Measurements from ENCODE around the gene KLHL40. TPM values are rescaled to one million over a fixed set of nuclear protein-coding genes. Genes with fewer than 3 reads are reported as not detected.

KLHL40 gene
- total RNA-seq, 2 donors from 2014 or later = not detected

GRCh38 chr3:42731476-42732195 is 46.3 kb downstream of the KLHL40 start:
- Histone ChIP-seq H3K4me3 (no peak overlapping the region), H3K9me3 (no peaks in the 10 kb centered on the region), H3K27me3 (replicated peaks; ENCODE audit: insufficient read depth) (no peaks in the 10 kb centered on the region), H3K4me1 (ENCODE audit: control insufficient read depth in 1 of 2, low read depth in 2 of 2) (peaks cover 0 to 10% of the 10 kb centered on the region in 2 donors), H3K36me3 (no peaks in the 10 kb centered on the region), H3K27ac (no peak overlapping the region)
- no peak for DNase-seq (ENCODE audit: low spot score)
- ATAC-seq (ENCODE audit: insufficient number of reproducible peaks, low FRiP score, low read depth) = no peak
- no peak for TF ChIP-seq CTCF (IDR thresholded peaks at IDR 0.05)

DNA sequence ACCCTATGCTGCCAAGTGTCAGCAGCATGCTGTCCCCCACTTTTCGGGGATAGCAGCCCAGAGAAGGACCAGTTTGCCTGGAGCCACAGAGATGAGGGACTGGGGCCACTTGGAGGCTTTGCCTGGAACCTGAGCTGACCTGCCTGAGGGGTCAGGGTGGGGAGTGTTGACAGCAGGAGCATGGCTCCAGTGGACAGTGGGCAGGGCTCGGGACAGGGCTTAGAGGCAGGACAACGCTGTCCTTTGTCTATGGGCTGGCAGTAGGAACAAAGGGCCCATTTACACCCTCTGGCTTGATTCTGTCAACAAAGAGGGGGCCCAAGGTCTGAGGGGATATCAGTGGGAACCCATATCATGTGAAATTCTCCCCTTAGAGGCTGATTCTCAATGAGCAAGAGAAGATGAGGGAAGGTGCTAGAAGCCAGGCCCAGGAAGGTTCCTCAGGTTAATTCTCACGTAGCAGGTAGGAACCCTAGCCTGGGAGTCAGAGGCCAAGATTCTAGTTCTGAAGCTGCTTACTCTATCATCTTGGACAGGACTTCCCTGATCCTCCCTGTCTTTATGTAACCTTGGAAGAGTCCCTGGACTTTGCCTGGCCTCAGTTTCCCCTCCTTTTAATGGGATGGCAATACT is 47.0 kb downstream of the KLHL40 start:
- no peak for TF ChIP-seq CTCF (IDR thresholded peaks at IDR 0.05)
- H3K27me3 ChIP-seq (replicated peaks; ENCODE audit: insufficient read depth) = no peaks in the 10 kb centered on the region
- H3K9me3 ChIP-seq = no peaks in the 10 kb centered on the region
- ATAC-seq (ENCODE audit: insufficient number of reproducible peaks, low FRiP score, low read depth) (no peak), DNase-seq (ENCODE audit: low spot score) (no peak)
- no peaks in the 10 kb centered on the region for H3K36me3 ChIP-seq
- no peak overlapping the region for H3K4me3 ChIP-seq
- peaks cover 0 to 10% of the 10 kb centered on the region in 2 donors for H3K4me1 ChIP-seq (ENCODE audit: control insufficient read depth in 1 of 2, low read depth in 2 of 2)
- no peak overlapping the region for H3K27ac ChIP-seq

- DNase-seq (ENCODE audit: low spot score) = no peak
- Histone ChIP-seq H3K27me3 (replicated peaks; ENCODE audit: insufficient read depth) (no peaks in the 10 kb centered on the region), H3K4me1 (ENCODE audit: control insufficient read depth in 1 of 2, low read depth in 2 of 2) (peaks cover 0 to 10% of the 10 kb centered on the region in 2 donors), H3K9me3 (no peaks in the 10 kb centered on the region), H3K4me3 (no peak overlapping the region), H3K27ac (no peak overlapping the region), H3K36me3 (no peaks in the 10 kb centered on the region)
- TF ChIP-seq CTCF (IDR thresholded peaks at IDR 0.05) = no peak
- ATAC-seq (ENCODE audit: insufficient number of reproducible peaks, low FRiP score, low read depth) = no peak
These were observed 47.6 kb downstream of the KLHL40 start for GRCh38 chr3:42732829-42733459.

DNA sequence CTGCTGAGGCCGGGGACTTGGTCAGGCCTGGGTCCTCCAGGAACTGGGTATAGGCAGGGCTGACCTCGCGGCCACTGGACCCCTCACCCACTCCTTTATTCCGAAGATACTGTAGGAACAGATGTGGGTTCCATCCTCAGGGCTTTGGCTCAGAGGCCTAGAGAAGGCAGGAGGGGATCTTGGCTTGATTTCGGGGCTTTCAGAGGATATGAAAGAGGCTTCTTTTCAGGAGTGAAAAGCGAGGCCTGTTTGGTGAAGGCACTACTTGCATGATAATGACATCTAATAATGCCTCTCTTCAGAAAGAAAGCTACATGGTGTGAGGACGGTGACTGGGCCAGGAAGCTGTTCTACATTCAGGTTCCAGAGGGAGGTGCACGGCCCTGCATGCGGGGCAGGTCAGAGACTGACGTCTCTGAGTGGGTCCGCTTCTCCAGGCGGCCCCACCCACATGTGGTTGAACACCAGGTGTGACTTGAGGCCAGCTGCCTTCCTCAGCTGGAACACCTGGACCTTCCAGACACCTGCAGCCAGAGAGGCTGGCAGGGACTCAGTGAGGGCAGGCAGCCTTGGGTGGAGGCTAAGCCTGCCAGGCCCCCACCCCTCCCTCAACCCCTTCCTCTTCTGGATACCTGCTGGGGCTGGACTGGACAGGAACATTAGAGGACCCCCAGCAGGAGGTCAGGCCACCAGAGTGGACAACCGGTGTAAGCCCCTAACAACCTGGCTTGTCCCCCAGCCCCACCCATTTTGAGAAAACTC is 48.3 kb downstream of the KLHL40 start:
- no peak overlapping the region for H3K27ac ChIP-seq
- ATAC-seq (ENCODE audit: insufficient number of reproducible peaks, low FRiP score, low read depth) = no peak
- TF ChIP-seq CTCF (IDR thresholded peaks at IDR 0.05) = no peak
- H3K9me3 ChIP-seq = no peaks in the 10 kb centered on the region
- no peak overlapping the region for H3K4me3 ChIP-seq
- H3K36me3 ChIP-seq = no peaks in the 10 kb centered on the region
- no peak for DNase-seq (ENCODE audit: low spot score)
- no peaks in the 10 kb centered on the region for H3K27me3 ChIP-seq (replicated peaks; ENCODE audit: insufficient read depth)
- peaks cover 0 to 10% of the 10 kb centered on the region in 2 donors for H3K4me1 ChIP-seq (ENCODE audit: control insufficient read depth in 1 of 2, low read depth in 2 of 2)
